Measurements from ENCODE around the gene KCNG1.

GRCh38 chr20:50957276-50957675 lies 65.6 kb downstream of the KCNG1 start:
- no peak for TF ChIP-seq CTCF (IDR thresholded peaks at IDR 0.05)
- TF ChIP-seq POLR2A (IDR thresholded peaks at IDR 0.05), result no peak

All from body of pancreas (tissue), 4 donors.